ENCODE data around the gene PDE4D.

DNA sequence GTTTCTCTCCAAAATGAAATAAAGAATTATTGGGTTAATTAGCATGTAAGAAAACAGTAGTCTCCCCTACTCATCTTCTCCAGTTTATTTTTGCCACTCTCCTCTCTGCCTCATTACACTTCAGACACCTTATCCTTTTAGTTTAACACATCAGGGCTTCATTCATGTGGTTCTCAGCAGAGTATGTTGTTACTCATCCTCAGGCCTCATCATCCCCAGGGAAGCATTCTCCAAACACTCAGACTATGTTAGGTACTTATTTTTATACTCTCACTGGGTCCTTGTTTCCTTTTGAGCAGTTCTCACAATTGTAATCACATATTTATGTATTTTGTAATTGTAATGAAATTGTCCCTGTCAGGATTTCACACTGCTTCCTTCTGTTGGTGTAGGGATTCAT, 470.5 kb downstream of the PDE4D start:
- TF ChIP-seq, protein P1, sequence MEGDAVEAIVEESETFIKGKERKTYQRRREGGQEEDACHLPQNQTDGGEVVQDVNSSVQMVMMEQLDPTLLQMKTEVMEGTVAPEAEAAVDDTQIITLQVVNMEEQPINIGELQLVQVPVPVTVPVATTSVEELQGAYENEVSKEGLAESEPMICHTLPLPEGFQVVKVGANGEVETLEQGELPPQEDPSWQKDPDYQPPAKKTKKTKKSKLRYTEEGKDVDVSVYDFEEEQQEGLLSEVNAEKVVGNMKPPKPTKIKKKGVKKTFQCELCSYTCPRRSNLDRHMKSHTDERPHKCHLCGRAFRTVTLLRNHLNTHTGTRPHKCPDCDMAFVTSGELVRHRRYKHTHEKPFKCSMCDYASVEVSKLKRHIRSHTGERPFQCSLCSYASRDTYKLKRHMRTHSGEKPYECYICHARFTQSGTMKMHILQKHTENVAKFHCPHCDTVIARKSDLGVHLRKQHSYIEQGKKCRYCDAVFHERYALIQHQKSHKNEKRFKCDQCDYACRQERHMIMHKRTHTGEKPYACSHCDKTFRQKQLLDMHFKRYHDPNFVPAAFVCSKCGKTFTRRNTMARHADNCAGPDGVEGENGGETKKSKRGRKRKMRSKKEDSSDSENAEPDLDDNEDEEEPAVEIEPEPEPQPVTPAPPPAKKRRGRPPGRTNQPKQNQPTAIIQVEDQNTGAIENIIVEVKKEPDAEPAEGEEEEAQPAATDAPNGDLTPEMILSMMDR (conservative IDR thresholded peaks at IDR 0.05 in 1 of 2, IDR thresholded peaks at IDR 0.05 in 1 of 2; ENCODE audit: extremely low read depth in 1 of 2, insufficient read depth in 1 of 2, low read depth in 1 of 2, low read length in 2 of 2) = no peak
- no peak for TF ChIP-seq EZH2 (IDR thresholded peaks at IDR 0.05; ENCODE audit: borderline replicate concordance, low read length)
